NOMO-1 treated with dmso at 0.1 percent for 144 hours (cell line): Measurements from ENCODE around the gene CRPPA.
"Not testable (repeated sequence)": the region's sequence is repeated elsewhere in the genome, so short reads cannot be mapped to it uniquely, and the experiment has no call there.

Experiments
- DNase-seq: peaks from one replicate; lab custom pipeline; 2025; ENCODE audit not compliant: unreplicated experiment; lab: John Stamatoyannopoulos, UW

CRPPA gene

DNA sequence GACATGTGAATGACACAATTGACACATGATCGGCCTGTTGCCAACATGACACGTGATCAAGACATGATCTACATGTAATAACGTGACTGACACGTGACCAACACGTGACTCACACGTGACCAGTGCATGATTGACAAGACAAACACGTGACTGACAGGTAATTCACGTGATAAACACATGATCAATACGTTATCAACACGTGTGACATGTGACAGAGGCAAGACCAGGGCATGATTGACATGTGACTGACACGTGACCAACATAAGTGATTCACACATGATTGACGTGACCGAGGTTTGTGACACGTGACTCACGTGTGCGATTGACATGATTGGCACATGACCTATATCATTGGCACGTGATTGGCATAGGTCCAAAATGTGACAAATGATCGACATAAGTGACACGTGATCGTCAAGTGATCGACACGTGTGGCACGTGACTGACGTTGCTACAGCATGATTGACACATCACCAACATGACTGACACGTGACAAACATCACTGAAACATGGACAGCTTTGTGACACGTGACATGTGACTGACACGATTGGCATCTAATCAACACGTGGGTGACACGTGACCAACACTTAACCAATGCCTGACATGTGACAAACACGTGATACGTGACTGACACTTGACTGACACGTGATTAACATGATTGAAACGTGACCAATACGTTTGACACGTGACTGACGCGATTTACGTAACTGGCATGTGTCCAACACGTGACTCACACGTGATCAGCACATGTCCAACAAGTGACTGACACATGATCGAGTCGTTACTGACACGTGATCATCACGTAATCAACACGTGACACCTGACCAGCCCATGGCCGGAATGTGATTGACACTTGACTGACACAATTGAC is 23.0 kb downstream of the CRPPA start:
- DNase-seq = no peak

DNA sequence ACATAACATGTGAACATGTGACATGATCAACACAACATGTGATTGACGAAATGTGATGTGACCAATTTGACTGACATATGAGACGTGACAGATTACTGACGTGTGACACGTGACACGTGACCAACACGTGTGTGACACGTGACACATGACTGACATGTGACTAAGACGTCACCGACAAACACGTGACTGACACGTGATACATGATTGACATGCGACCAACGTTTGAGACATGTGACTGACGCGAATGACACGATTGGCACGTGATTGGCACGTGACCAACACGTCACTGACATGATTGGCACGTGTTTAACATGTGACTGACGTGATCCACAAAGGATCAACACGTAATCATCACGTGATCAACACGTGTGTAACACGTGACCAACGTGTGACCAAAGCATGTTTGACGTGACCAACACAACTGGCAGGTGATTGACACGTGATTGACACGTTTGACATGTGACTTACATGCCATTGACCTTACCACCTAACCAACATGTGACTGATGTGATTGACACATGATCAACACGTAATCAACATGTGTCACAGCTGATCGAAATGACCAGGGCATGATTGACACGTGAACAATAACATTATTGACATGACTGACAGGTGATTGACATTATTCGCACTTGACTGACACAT is 23.7 kb downstream of the CRPPA start:
- DNase-seq = no peak

- no peak for DNase-seq
Measured at GRCh38 chr7:16396766-16397500, 24.4 kb downstream of the CRPPA start.

DNA sequence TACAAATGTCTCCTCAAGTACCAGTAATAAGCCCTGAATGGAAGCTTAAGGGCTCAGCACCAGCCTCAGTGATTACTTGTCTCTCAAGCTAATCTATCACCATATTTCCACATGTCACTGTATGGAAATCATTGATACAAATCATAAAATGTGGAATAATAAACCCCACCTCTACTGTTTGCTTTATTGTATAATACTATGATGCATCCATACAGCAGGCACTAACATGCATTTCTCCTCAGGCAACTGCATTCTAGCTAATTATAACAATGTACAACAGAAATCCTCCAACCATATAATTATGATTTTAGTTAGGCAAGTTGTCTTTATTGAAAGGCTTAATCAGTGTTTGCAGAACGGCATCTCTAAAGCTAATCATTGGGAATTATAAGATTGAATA is 26.2 kb downstream of the CRPPA start:
- DNase-seq = no peak

DNA sequence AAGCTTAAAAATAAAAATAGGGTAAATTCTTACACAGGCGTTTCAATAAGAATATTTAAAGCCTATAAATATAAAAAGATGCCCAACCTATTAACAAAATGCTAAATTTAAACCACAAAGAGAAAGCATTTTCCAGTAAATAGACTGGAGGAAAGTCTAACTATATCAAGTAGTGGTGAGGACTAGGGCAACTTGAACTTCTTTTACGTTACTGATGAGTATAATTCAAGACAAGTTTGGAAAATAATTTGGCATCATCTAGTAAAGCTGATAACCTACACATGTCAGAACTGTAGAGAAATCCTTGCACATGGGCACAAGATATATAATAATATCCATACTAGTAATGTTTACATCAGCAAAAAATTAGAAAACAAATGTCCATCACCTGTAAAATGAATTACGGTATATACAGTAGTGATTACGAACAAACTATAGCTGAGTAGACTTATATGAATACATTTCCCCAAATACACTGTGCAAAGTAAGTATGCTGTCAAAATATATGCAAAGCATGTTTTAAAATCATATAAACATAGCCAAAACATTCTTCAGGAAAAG is 27.4 kb downstream of the CRPPA start:
- DNase-seq = no peak

DNA sequence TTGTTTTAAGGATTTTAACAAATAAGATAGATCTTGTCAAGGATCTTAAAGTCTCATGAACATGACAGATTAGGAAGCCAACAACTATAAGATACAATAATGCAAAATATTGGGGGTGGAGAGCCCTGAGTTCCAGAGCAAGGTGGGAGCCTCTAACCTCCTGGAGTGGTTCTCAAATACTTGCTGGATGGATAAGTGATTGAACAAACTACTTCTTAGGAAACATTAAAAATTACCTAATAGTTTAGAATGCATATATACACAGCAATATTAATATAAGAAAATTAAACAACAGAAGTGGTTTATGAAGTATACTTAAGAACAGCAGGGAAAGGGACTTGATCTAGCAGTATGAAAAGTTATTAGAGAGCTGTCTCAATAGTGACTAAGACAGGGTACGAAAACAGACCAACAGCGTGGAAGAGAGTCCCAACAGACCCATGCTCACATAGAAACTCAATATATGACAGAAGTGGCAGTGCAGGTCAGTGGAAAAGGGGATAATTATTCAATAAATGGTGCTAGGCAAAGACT is 28.3 kb downstream of the CRPPA start:
- DNase-seq = no peak

GRCh38 chr7:16383786-16384185 is 37.6 kb downstream of the CRPPA start:
- DNase-seq = not testable (repeated sequence)

- DNase-seq = not testable (repeated sequence)
Measured at GRCh38 chr7:16383103-16383502, 38.2 kb downstream of the CRPPA start.
